ENCODE data around the gene CPNE6.
"Not testable (repeated sequence)": the region's sequence is repeated elsewhere in the genome, so short reads cannot be mapped to it uniquely, and the experiment has no call there.

The CPNE6 gene

GRCh38 chr14:24094841-24095270, 23.5 kb downstream of the CPNE6 start:
- peak overlapping the region; percentile 99 for H3K9ac ChIP-seq (ENCODE audit: low read depth, low read length)
- H3K9me3 ChIP-seq (ENCODE audit: control insufficient read depth, insufficient read depth, low read length): no peaks in the 10 kb centered on the region; the same call in 1 of the 2 replicates
- H3K4me1 ChIP-seq (ENCODE audit: insufficient read depth, low read length): peaks cover 9% of the 10 kb centered on the region
- peaks cover 17% of the 10 kb centered on the region for H3K36me3 ChIP-seq (ENCODE audit: insufficient read depth, low read length)

GRCh38 chr14:24095271-24096068, 24.1 kb downstream of the CPNE6 start:
- peaks cover 9% of the 10 kb centered on the region for H3K4me1 ChIP-seq (ENCODE audit: insufficient read depth, low read length)
- peak overlapping the region; percentile 99 for H3K9ac ChIP-seq (ENCODE audit: low read depth, low read length)
- H3K36me3 ChIP-seq (ENCODE audit: insufficient read depth, low read length): peaks cover 21% of the 10 kb centered on the region
- H3K9me3 ChIP-seq (ENCODE audit: control insufficient read depth, insufficient read depth, low read length): no peaks in the 10 kb centered on the region; the same call in 1 of the 2 replicates

- peaks cover 9% of the 10 kb centered on the region for H3K4me1 ChIP-seq (ENCODE audit: insufficient read depth, low read length)
- peaks cover 21% of the 10 kb centered on the region for H3K36me3 ChIP-seq (ENCODE audit: insufficient read depth, low read length)
- no peak overlapping the region for H3K9ac ChIP-seq (ENCODE audit: low read depth, low read length)
- H3K9me3 ChIP-seq (ENCODE audit: control insufficient read depth, insufficient read depth, low read length): no peaks in the 10 kb centered on the region; the same call in 1 of the 2 replicates
These were observed 25.3 kb downstream of the CPNE6 start for GRCh38 chr14:24096545-24097181.

GRCh38 chr14:24098229-24098926, 27.0 kb downstream of the CPNE6 start:
- H3K36me3 ChIP-seq (ENCODE audit: insufficient read depth, low read length): peaks cover 35% of the 10 kb centered on the region
- no peak overlapping the region for H3K9ac ChIP-seq (ENCODE audit: low read depth, low read length)
- H3K9me3 ChIP-seq (ENCODE audit: control insufficient read depth, insufficient read depth, low read length): no peaks in the 10 kb centered on the region; the same call in 1 of the 2 replicates
- H3K4me1 ChIP-seq (ENCODE audit: insufficient read depth, low read length): peaks cover 3% of the 10 kb centered on the region

- Histone ChIP-seq H3K4me1 (ENCODE audit: insufficient read depth, low read length) (no peaks in the 10 kb centered on the region; the same call in 1 of the 2 replicates), H3K9ac (ENCODE audit: low read depth, low read length) (no peak overlapping the region), H3K36me3 (ENCODE audit: insufficient read depth, low read length) (peaks cover 43% of the 10 kb centered on the region), H3K9me3 (ENCODE audit: control insufficient read depth, insufficient read depth, low read length) (no peaks in the 10 kb centered on the region; the same call in 1 of the 2 replicates)
These were observed 27.8 kb downstream of the CPNE6 start for GRCh38 chr14:24098927-24099813.

GRCh38 chr14:24100197-24100981, 29.0 kb downstream of the CPNE6 start:
- Histone ChIP-seq H3K4me1 (ENCODE audit: insufficient read depth, low read length) (no peaks in the 10 kb centered on the region; the same call in 1 of the 2 replicates), H3K9ac (ENCODE audit: low read depth, low read length) (no peak overlapping the region), H3K9me3 (ENCODE audit: control insufficient read depth, insufficient read depth, low read length) (peaks cover 3% of the 10 kb centered on the region), H3K36me3 (ENCODE audit: insufficient read depth, low read length) (peaks cover 45% of the 10 kb centered on the region)

GRCh38 chr14:24100982-24101494, 29.7 kb downstream of the CPNE6 start:
- Histone ChIP-seq H3K9me3 (ENCODE audit: control insufficient read depth, insufficient read depth, low read length) (peaks cover 4% of the 10 kb centered on the region), H3K9ac (ENCODE audit: low read depth, low read length) (no peak overlapping the region), H3K36me3 (ENCODE audit: insufficient read depth, low read length) (peaks cover 41% of the 10 kb centered on the region), H3K4me1 (ENCODE audit: insufficient read depth, low read length) (no peaks in the 10 kb centered on the region)

GRCh38 chr14:24102357-24103048, 31.1 kb downstream of the CPNE6 start:
- Histone ChIP-seq H3K9me3 (ENCODE audit: control insufficient read depth, insufficient read depth, low read length) (peaks cover 4% of the 10 kb centered on the region), H3K4me1 (ENCODE audit: insufficient read depth, low read length) (no peaks in the 10 kb centered on the region), H3K36me3 (ENCODE audit: insufficient read depth, low read length) (peaks cover 41% of the 10 kb centered on the region), H3K9ac (ENCODE audit: low read depth, low read length) (no peak overlapping the region)

- H3K36me3 ChIP-seq (ENCODE audit: insufficient read depth, low read length): peaks cover 38% of the 10 kb centered on the region
- no peak overlapping the region for H3K9ac ChIP-seq (ENCODE audit: low read depth, low read length)
- H3K9me3 ChIP-seq (ENCODE audit: control insufficient read depth, insufficient read depth, low read length): peaks cover 4% of the 10 kb centered on the region
- no peaks in the 10 kb centered on the region for H3K4me1 ChIP-seq (ENCODE audit: insufficient read depth, low read length)
These were observed 32.1 kb downstream of the CPNE6 start for GRCh38 chr14:24103451-24103850.

GRCh38 chr14:24105609-24106239, 34.4 kb downstream of the CPNE6 start:
- not testable (repeated sequence) for H3K9ac ChIP-seq (ENCODE audit: low read depth, low read length); H3K9me3 ChIP-seq (ENCODE audit: control insufficient read depth, insufficient read depth, low read length); H3K4me1 ChIP-seq (ENCODE audit: insufficient read depth, low read length)
- peaks cover 24% of the 10 kb centered on the region for H3K36me3 ChIP-seq (ENCODE audit: insufficient read depth, low read length)

GRCh38 chr14:24106672-24107271, 35.4 kb downstream of the CPNE6 start:
- Histone ChIP-seq H3K4me1 (ENCODE audit: insufficient read depth, low read length) (0 out of 2 replicates have a peak, but pooled peaks cover 2% of the 10 kb centered on the region), H3K36me3 (ENCODE audit: insufficient read depth, low read length) (peaks cover 24% of the 10 kb centered on the region), H3K9ac (ENCODE audit: low read depth, low read length) (no peak overlapping the region), H3K9me3 (ENCODE audit: control insufficient read depth, insufficient read depth, low read length) (peaks cover 4% of the 10 kb centered on the region)

- H3K9ac ChIP-seq (ENCODE audit: low read depth, low read length): no peak overlapping the region
- H3K36me3 ChIP-seq (ENCODE audit: insufficient read depth, low read length): peaks cover 10% of the 10 kb centered on the region
- peaks cover 4% of the 10 kb centered on the region for H3K9me3 ChIP-seq (ENCODE audit: control insufficient read depth, insufficient read depth, low read length)
- H3K4me1 ChIP-seq (ENCODE audit: insufficient read depth, low read length): 0 out of 2 replicates have a peak, but pooled peaks cover 2% of the 10 kb centered on the region
These were observed 37.0 kb downstream of the CPNE6 start for GRCh38 chr14:24108336-24108874.
